Liver (tissue), 9 donors: Measurements from ENCODE around the gene KIF26B. TPM values are rescaled to one million over a fixed set of nuclear protein-coding genes. Genes with fewer than 3 reads are reported as not detected.

Source experiments
- DNase-seq: peaks from one replicate; pipeline ENCODE4 v3.0.0-alpha.2; 2017; ENCODE audit warnings: low spot score
- H3K27ac ChIP-seq, 2 donors: one replicate each; pipeline ENCODE4 v1.7.0; 2013; ENCODE audit warnings: inconsistent platforms in 2 of 2, low read length in 2 of 2, control low read depth in 1 of 2, low read depth in 1 of 2, mild to moderate bottlenecking in 1 of 2
- H3K27me3 ChIP-seq, 4 donors: one replicate each; pipeline versions ENCODE4 v1.6.1 to v1.7.0; 2013; ENCODE audit warnings: low read length in 3 of 4, inconsistent platforms in 1 of 4, mild to moderate bottlenecking in 1 of 4, moderate library complexity in 1 of 4; ENCODE audit not compliant: control insufficient read depth in 4 of 4, insufficient read depth in 4 of 4
- H3K36me3 ChIP-seq, 4 donors: one replicate each; pipeline versions ENCODE4 v1.6.1 to v1.7.0; 2013; ENCODE audit warnings: low read length in 3 of 4, mild to moderate bottlenecking in 3 of 4, low read depth in 1 of 4, moderate library complexity in 1 of 4; ENCODE audit not compliant: control insufficient read depth in 4 of 4, insufficient read depth in 3 of 4
- H3K4me1 ChIP-seq, 4 donors: one replicate each; pipeline versions ENCODE4 v1.6.1 to v1.7.0; 2013; ENCODE audit warnings: low read length in 3 of 4, mild to moderate bottlenecking in 3 of 4, moderate library complexity in 1 of 4; ENCODE audit not compliant: control insufficient read depth in 4 of 4, insufficient read depth in 4 of 4
- H3K4me3 ChIP-seq, 3 donors: one replicate each; pipeline versions ENCODE4 v1.6.1 to v1.7.0; 2013; ENCODE audit warnings: low read length in 3 of 3, control low read depth in 1 of 3, low read depth in 1 of 3, mild to moderate bottlenecking in 1 of 3
- H3K9ac ChIP-seq, 2 donors: one replicate each; pipeline ENCODE4 v1.7.0; 2013; ENCODE audit warnings: low read length in 2 of 2, mild to moderate bottlenecking in 2 of 2, moderate library complexity in 2 of 2, control low read depth in 1 of 2, low read depth in 1 of 2
- H3K9me3 ChIP-seq, 4 donors: one replicate each; pipeline versions ENCODE4 v1.6.1 to v1.7.0; 2013; ENCODE audit warnings: low read length in 3 of 4; ENCODE audit not compliant: control insufficient read depth in 4 of 4
- ATF3 ChIP-seq: IDR thresholded peaks from 2 replicates; pipeline ENCODE4 v1.6.1; 2016; ENCODE audit warnings: antibody characterized with exemption
- CTCF ChIP-seq: fragments of 150-350 bp; IDR thresholded peaks from 2 replicates; pipeline ENCODE4 v1.5.1; 2017; ENCODE audit warnings: improper control_type of control experiment, low read depth, low read length; ENCODE audit not compliant: missing input control
- EGR1 ChIP-seq, 2 donors: IDR thresholded peaks; 2 replicates each; pipeline ENCODE4 v1.6.1; 2016 to 2018; ENCODE audit warnings: antibody characterized with exemption in 2 of 2, low read depth in 2 of 2
- FOXA1 ChIP-seq: IDR thresholded peaks from 2 replicates; pipeline ENCODE4 v1.6.1; 2016; ENCODE audit warnings: antibody characterized with exemption
- FOXA2 ChIP-seq: IDR thresholded peaks from 2 replicates; pipeline ENCODE4 v1.6.1; 2016; ENCODE audit warnings: antibody characterized with exemption
- GABPA ChIP-seq, 2 donors: IDR thresholded peaks in 1 of 2; conservative IDR thresholded peaks in 1 of 2; 2 replicates each; pipeline ENCODE4 v1.6.1; 2016; ENCODE audit warnings: antibody characterized with exemption in 2 of 2, mild to moderate bottlenecking in 1 of 2, moderate library complexity in 1 of 2
- HNF4A ChIP-seq, 2 donors: conservative IDR thresholded peaks; 2 replicates each; pipeline ENCODE4 v1.6.1; 2016; ENCODE audit warnings: antibody characterized with exemption in 2 of 2, mild to moderate bottlenecking in 2 of 2
- HNF4G ChIP-seq: IDR thresholded peaks from 2 replicates; pipeline ENCODE4 v1.6.1; 2016; ENCODE audit warnings: antibody characterized with exemption
- JUND ChIP-seq, 2 donors: IDR thresholded peaks; 2 replicates each; pipeline ENCODE4 v1.6.1; 2016; ENCODE audit warnings: antibody characterized with exemption in 2 of 2
- MAX ChIP-seq: IDR thresholded peaks from 2 replicates; pipeline ENCODE4 v1.6.1; 2016; ENCODE audit warnings: antibody characterized with exemption
- NR2F2 ChIP-seq: IDR thresholded peaks from 2 replicates; pipeline ENCODE4 v1.6.1; 2016; ENCODE audit warnings: antibody characterized with exemption
- RAD21 ChIP-seq, 2 donors: IDR thresholded peaks; 2 replicates each; pipeline ENCODE4 v1.6.1; 2016; ENCODE audit warnings: antibody characterized with exemption in 2 of 2, mild to moderate bottlenecking in 2 of 2
- REST ChIP-seq: IDR thresholded peaks from 2 replicates; pipeline ENCODE4 v1.6.1; 2016; ENCODE audit warnings: antibody characterized with exemption, mild to moderate bottlenecking
- RXRA ChIP-seq, 2 donors: IDR thresholded peaks; 2 replicates each; pipeline ENCODE4 v1.6.1; 2017 to 2018; ENCODE audit warnings: antibody characterized with exemption in 2 of 2, mild to moderate bottlenecking in 1 of 2
- SP1 ChIP-seq: IDR thresholded peaks from 2 replicates; pipeline ENCODE4 v1.6.1; 2018; ENCODE audit warnings: antibody characterized with exemption, mild to moderate bottlenecking
- TAF1 ChIP-seq: conservative IDR thresholded peaks from 2 replicates; pipeline ENCODE4 v1.6.1; 2016; ENCODE audit warnings: antibody characterized with exemption, mild to moderate bottlenecking
- YY1 ChIP-seq: IDR thresholded peaks from 2 replicates; pipeline ENCODE4 v1.6.1; 2016; ENCODE audit warnings: antibody characterized with exemption, mild to moderate bottlenecking
- ZBTB33 ChIP-seq: IDR thresholded peaks from 2 replicates; pipeline ENCODE4 v1.6.1; 2016; ENCODE audit warnings: antibody characterized with exemption
- WGBS: extraction: QIAGEN DNeasy Blood & Tissue Kit; methylation state at CpG from one replicate; pipeline ENCODE4 v1.1.7; 2013; 5-methylcytosine and 5-hydroxymethylcytosine counted together
- polyA plus RNA-seq, 2 donors: library from polyadenylated mRNA; stranded (reverse) in 1 of 2; unstranded in 1 of 2; fragments of 200-250 nt in 1 of 2; fragments of >200 nt in 1 of 2; fragmentation: Nextera tagmentation in 1 of 2; extraction: Ambion mirVana in 1 of 2; gene quantifications; one replicate each; pipeline versions ENCODE4 v1.2.1 to v1.2.3, GENCODE V29; 2013 to 2015
- total RNA-seq, 2 donors: library from RNA; depleted of rRNA; stranded (reverse); fragments of >200 nt; gene quantifications; one replicate each; pipeline ENCODE4 v1.2.3, GENCODE V29; 2014
- donor health status: healthy.
- donor health status: healthy.
- donor health status: healthy.
- donor health status: healthy.
- donor health status: healthy.

KIF26B gene
- total and polyA plus RNA-seq, 4 donors = 0.10 to 1.7 (median 0.34) TPM

GRCh38 chr1:245587435-245588115 lies 432.8 kb downstream of the KIF26B start:
- Histone ChIP-seq H3K4me3 (no peak overlapping the region), H3K27ac (no peak overlapping the region), H3K27me3 (no peaks in the 10 kb centered on the region), H3K9me3 (no peaks in the 10 kb centered on the region), H3K9ac (no peak overlapping the region), H3K36me3 (no peaks in the 10 kb centered on the region), H3K4me1 (no peaks in the 10 kb centered on the region)
- no peak for DNase-seq
- 80% methylated on average over 11 of the region's 11 CpGs for WGBS
- TF ChIP-seq YY1 = no peak
- no peak for TF ChIP-seq FOXA2
- no peak for TF ChIP-seq HNF4A (conservative IDR thresholded peaks at IDR 0.05)
- TF ChIP-seq NR2F2 = no peak
- TF ChIP-seq JUND (IDR thresholded peaks at IDR 0.05) = no peak
- no peak for TF ChIP-seq CTCF
- no peak for TF ChIP-seq GABPA (IDR thresholded peaks at IDR 0.05 in 1 of 2, conservative IDR thresholded peaks at IDR 0.05 in 1 of 2)
- TF ChIP-seq ATF3 = no peak
- TF ChIP-seq EGR1 (IDR thresholded peaks at IDR 0.05; ENCODE audit: low read depth in 2 of 2) = no peak
- no peak for TF ChIP-seq RAD21 (IDR thresholded peaks at IDR 0.05)
- TF ChIP-seq TAF1 = no peak
- no peak for TF ChIP-seq FOXA1

- Histone ChIP-seq H3K27ac (no peak overlapping the region), H3K9me3 (no peaks in the 10 kb centered on the region), H3K36me3 (no peaks in the 10 kb centered on the region), H3K9ac (no peak overlapping the region), H3K4me3 (no peak overlapping the region), H3K4me1 (no peaks in the 10 kb centered on the region), H3K27me3 (no peaks in the 10 kb centered on the region)
- 88% methylated on average over 10 of the region's 10 CpGs for WGBS
- TF ChIP-seq HNF4A (conservative IDR thresholded peaks at IDR 0.05) (no peak), CTCF (no peak), HNF4G (no peak), EGR1 (IDR thresholded peaks at IDR 0.05; ENCODE audit: low read depth in 2 of 2) (no peak), FOXA2 (no peak), REST (no peak), ZBTB33 (no peak), ATF3 (no peak), YY1 (no peak), GABPA (IDR thresholded peaks at IDR 0.05 in 1 of 2, conservative IDR thresholded peaks at IDR 0.05 in 1 of 2) (no peak), RXRA (IDR thresholded peaks at IDR 0.05) (no peak), FOXA1 (no peak), JUND (IDR thresholded peaks at IDR 0.05) (no peak), SP1 (no peak), MAX (no peak), TAF1 (no peak)
- DNase-seq = no peak
Measured at GRCh38 chr1:245588116-245588639, 433.4 kb downstream of the KIF26B start.
